8988T (cell line): ENCODE data around the gene SHROOM3.

ENCODE experiments used
- DNase-seq: peaks from one replicate; pipeline ENCODE4 v3.0.0; 2011

The SHROOM3 gene

DNA sequence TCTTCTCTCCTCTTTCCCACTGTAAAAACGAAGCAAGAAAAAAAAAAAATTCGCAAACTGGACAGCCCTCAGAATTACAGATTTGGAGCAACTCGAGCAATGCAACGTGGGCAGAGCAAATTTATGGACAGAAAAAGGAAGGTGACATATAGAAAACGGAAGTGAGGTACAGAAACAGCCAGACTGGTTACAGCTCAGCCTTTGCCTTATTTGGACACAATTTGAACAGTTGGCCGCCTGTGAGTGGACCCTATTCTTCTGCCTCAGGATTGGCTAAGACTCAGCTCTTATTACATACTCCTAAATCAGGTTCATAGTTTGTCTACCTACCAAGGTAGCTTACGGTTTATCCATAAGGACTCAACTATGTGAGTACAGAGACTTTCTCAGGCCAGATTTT, 364.1 kb downstream of the SHROOM3 start:
- no peak for DNase-seq

DNA sequence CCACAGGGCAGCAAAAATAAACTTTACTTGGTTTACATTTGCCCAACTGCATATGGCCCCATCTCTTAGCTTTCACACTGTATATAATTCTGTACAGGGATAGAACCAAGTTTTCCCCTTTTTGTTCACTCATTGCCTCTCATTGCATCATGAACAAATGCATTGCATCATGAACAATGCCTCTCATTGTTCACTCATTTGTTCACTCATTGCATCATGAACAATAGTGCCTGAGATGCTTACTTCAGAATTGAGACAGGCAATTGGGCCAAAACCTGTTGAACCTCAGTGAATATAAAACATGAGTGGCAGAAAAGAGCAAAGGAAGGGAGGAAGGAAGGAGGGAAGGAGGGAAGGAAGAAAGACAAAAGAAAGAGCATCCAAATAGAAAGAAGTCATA, 364.7 kb downstream of the SHROOM3 start:
- DNase-seq, result no peak

DNA sequence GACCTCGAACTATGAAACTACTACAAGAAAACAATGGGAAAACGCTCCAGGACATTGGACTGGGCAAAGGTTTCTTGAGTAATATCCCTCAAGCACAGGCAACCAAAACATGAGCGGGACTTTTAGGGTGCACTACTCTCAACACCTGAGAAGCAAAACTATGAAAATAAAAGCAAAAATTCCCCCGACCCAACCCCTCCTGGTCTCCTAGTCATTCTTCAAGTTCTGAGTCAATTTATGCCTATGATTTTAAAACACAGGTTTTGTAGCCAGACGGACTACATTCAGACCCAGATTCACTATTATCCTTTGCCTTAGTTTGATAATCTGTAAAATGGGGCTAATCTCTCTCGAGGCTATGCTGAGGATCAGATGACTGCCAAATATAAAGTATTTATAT, 365.9 kb downstream of the SHROOM3 start:
- no peak for DNase-seq

GRCh38 chr4:76801621-76802235, 366.7 kb downstream of the SHROOM3 start:
- no peak for DNase-seq

DNA sequence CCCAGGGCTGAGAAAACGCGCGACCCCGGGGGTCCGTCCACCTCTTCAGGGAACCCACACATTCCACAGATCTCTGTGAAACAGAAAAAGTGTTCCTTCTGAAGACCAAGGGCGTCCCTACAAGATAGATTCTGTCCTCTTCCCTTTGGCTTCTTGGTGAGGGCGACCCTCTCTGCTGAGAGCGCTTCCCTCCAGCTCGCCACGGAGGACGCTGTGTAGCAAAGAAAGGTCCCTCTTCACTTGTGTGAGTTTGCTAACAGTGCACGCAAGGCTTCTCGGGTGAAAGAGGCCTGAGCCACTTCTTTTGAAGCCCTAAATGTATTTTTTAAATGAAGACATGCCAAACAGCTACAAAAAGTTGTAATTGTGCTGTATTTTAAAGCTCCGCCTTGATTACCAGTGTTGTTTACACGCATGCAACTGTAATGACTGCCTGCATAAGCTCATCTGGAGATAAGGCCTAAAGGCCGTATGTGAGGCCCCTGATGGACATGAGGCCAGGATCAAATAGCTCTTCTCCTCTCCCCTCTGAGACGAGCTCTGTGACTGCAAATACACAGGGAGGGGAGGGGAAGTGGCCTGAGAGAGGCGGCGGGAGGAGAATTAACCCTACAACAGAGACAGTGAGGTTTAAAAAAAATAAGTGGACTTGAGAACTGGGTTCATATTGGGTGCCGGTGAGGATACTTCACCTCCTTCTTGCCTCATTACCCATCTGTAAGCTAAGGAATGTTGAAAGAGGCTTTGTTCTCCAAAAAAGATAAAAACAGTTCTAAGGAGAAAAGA, 367.4 kb downstream of the SHROOM3 start:
- no peak for DNase-seq

DNA sequence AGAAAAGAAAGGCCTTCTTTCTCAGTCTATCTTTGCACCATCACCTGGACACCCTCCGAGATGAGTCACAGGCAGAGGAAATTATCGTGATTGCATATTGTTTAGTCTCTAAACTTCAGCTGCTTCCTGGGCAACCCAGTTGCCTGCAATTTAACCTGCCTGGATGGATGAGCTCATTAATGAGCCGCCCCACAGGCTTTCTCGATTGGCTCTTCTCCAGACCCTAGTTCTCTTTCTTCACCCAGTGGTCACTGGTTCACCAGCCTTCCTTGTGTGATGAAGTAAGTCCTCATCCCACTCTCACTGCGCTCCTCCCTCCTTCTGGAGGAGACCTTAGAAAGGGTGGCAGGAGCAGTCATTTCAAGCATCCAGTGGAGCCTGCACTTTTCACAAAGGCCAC, 368.5 kb downstream of the SHROOM3 start:
- no peak for DNase-seq

DNA sequence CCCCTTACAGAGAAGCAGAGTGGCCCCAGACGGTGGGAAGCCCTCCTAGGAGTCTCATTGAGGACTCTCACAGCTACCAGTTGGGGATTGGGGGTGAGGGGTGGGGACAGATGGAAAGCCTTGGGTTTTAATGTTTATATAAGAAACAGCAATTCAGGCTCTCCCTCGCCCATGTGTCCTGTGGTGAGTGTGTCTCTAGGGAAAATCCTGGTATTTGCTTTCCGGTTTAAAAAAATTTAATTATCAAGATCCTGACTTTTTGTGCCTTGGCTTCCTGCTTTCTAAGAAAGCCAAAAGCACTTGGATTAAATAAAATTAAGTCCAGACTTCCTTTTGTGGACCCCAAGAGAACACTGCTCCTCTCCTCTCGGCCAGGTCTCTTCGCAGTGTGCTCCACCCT, 369.1 kb downstream of the SHROOM3 start:
- no peak for DNase-seq

- no peak for DNase-seq
Measured at GRCh38 chr4:76806346-76806745, 371.3 kb downstream of the SHROOM3 start.

GRCh38 chr4:76806757-76807156, 371.7 kb downstream of the SHROOM3 start:
- DNase-seq, result no peak

- no peak for DNase-seq
Measured at GRCh38 chr4:76809594-76810305, 374.7 kb downstream of the SHROOM3 start.

DNA sequence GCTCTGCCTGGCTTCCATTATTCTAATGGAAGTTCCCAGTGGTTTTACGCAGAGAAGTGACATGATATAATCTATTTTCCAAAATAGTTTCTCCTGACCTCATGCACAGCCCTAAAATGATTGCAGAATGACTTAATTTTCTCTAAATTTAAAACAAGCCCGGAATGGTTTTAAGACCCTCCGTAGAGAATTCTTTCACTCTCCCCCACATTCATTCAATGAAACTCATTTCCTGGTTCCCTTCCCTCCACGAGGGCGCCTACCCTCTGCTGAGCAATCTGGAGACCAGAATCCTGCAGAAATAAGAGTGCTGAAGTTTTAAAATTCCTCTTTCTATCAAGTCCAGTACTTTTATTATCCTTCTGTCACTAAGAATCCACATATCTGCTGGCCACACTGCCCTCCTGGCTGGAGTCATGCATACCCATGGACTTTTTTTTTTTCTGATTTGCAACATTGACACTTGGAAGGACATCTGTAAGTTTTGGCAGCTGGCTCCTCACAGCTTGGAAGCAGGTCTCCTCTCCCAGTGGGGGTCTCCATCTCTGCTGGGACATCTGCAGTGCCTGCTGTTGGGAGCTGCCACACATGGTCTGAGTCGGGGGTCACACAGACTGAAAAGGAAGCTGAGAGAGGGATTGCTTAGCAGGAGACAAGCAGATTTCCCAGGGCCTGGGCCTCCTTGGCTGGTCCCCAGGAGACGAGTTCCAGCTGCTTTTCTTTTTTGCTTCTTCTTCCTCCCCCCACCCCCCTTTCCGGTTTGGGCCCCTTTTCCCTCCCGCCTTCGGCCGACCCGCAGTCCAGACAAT, 376.8 kb downstream of the SHROOM3 start:
- DNase-seq, result no peak

- no peak for DNase-seq
Measured at GRCh38 chr4:76813070-76813469, 378.0 kb downstream of the SHROOM3 start.

DNA sequence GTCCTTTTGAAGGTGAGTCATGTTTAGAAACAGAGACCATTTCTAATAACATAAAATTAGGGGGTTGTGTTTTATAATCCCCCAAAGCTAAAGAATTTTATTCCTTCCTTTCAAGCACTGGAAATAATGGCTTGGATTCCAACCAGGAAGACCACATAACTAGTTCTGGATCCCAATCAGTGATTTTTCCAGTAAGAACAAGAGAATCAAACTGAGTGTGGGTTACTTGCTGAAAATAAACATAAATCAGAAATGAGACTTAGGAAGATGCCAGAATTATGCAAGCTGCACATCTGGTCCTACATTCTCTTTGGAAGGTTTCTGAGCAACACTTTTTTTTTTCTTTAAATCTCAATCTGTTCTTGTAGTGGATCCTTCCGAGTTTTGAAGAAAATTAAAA, 386.6 kb downstream of the SHROOM3 start:
- DNase-seq, result no peak

GRCh38 chr4:76822303-76822702, 387.3 kb downstream of the SHROOM3 start:
- DNase-seq, result no peak

DNA sequence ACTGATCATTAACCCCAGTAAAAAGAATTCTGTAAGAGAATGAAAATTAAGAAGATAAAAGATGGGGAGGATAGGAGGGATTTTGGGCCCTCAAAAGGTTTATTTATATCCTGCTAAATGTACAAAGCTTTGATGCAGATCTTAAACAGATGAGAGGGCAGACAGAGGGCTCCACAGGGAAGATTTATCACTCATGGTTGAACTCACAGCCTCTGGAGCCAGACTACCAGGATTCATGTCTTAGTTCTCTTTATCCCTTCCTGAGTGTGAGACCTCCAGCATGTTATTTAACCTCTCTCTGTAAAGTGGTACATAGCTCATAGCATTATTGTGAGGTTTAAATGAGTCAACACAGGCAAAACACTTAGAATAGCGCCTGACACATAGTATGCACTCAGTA, 388.5 kb downstream of the SHROOM3 start:
- no peak for DNase-seq

GRCh38 chr4:76830612-76830963, 395.6 kb downstream of the SHROOM3 start:
- no peak for DNase-seq

GRCh38 chr4:76830964-76831703, 396.1 kb downstream of the SHROOM3 start:
- DNase-seq, result peak; percentile 12

DNA sequence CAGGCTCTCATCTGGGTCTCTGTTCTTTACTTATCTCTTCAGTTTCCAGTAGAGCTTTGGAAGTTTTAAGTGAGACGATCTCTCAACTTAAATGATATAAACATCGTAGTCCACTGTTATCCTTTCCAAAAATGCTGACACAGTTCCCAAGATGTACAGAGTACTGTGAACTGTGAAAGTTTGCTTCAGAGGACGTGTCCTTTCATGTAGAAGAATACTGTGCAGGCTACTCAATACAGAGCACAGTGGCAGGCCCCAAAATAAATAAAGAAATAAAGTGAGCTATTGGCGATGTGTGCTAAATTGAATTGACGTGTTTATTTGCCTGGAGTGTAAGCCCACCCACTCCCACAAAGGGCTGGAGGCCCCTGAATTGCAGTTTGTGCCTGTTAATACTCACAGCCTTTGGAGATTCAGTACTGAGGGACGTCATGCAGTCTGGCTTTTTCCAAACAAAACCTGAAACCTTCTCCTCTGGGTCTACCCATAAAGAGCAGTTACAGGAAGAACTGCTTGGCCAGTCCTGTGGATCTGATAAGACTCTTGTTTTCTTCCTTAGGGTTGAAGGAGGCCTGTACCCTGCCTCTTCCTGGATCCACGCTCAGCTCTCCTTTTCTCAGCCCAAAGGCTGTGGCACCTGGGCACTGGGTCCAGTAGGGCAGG, 396.8 kb downstream of the SHROOM3 start:
- DNase-seq, result no peak
